B cell (primary cell): ENCODE results near the gene EFNA2. TPM values are rescaled to one million over a fixed set of nuclear protein-coding genes. Genes with fewer than 3 reads are reported as not detected.

Experiments
- ATAC-seq: fragments of 200-7000 bp; cut with Tn5 transposase; one replicate; pipeline ENCODE4 v1.10.0; 2021; ENCODE audit warnings: low read depth, mild to moderate bottlenecking, moderate number of reproducible peaks, moderate library complexity
- CTCF ChIA-PET: fragments of 350-600 bp; sonication (Branson Sonifier 250); formaldehyde crosslinking; loops from one replicate; lab custom pipeline; 2021; ENCODE audit warnings: antibody characterized with exemption, inconsistent platforms; lab: Charles Lee
- POLR2A ChIA-PET: fragments of 350-600 bp; sonication (Branson Sonifier 250); formaldehyde crosslinking; loops from one replicate; lab custom pipeline; 2021; ENCODE audit warnings: antibody characterized with exemption; lab: Charles Lee
- DNase-seq: peaks from one replicate; pipeline ENCODE4 v3.0.0; 2013
- H2AFZ ChIP-seq: 2 replicates; pipeline ENCODE4 v1.6.1; 2012; ENCODE audit warnings: mild to moderate bottlenecking, low read depth, low read length; ENCODE audit not compliant: insufficient read depth, poor library complexity, severe bottlenecking
- H3K27ac ChIP-seq, 2 donors: 1 replicate in 1 of 2; 2 replicates in 1 of 2; pipeline ENCODE4 v1.5.1; 2012 to 2013; ENCODE audit warnings: low read length in 2 of 2, mild to moderate bottlenecking in 2 of 2, moderate library complexity in 1 of 2
- H3K27me3 ChIP-seq, 4 experiments: fragments of 200-600 bp in 1 of 4; sonication (generic) in 1 of 4; replicated peaks in 1 of 4; 1 replicate in 2 of 4; 2 replicates in 2 of 4; pipeline versions ENCODE4 v1.6.1 to v1.7.0; 2013 to 2016; ENCODE audit warnings: low read length in 3 of 4, mild to moderate bottlenecking in 2 of 4, mixed read lengths in 1 of 4, moderate library complexity in 1 of 4; ENCODE audit not compliant: insufficient read depth in 4 of 4, control insufficient read depth in 3 of 4; ENCODE audit errors: control extremely low read depth in 1 of 4
- H3K36me3 ChIP-seq, 2 experiments: replicated peaks in 1 of 2; 1 replicate in 1 of 2; 2 replicates in 1 of 2; pipeline versions ENCODE4 v1.6.1 to v1.7.1; 2013; ENCODE audit warnings: low read length in 1 of 2; ENCODE audit not compliant: insufficient read depth in 2 of 2, control insufficient read depth in 1 of 2; ENCODE audit errors: control extremely low read depth in 1 of 2, extremely low read depth in 1 of 2
- H3K4me1 ChIP-seq, 2 donors: fragments of 200-600 bp in 1 of 2; sonication (generic) in 1 of 2; 1 replicate in 1 of 2; 2 replicates in 1 of 2; pipeline versions ENCODE4 v1.5.1 to v1.6.1; 2013 to 2017; ENCODE audit warnings: low read length in 2 of 2; ENCODE audit not compliant: control insufficient read depth in 2 of 2, insufficient read depth in 2 of 2
- H3K4me2 ChIP-seq: replicated peaks from 2 replicates; pipeline ENCODE3; 2012; ENCODE audit warnings: mild to moderate bottlenecking, low read depth, low read length; ENCODE audit not compliant: poor library complexity, severe bottlenecking
- H3K4me3 ChIP-seq, 5 experiments: fragments of 200-600 bp in 1 of 5; sonication (generic) in 1 of 5; 1 replicate in 3 of 5; 2 replicates in 2 of 5; pipeline versions ENCODE4 v1.5.1 to v1.7.0; 2011 to 2016; ENCODE audit warnings: low read length in 4 of 5, mild to moderate bottlenecking in 4 of 5, low read depth in 2 of 5, control low read depth in 1 of 5, moderate library complexity in 1 of 5; ENCODE audit not compliant: insufficient read depth in 1 of 5; ENCODE audit errors: control extremely low read depth in 1 of 5, extremely low read depth in 1 of 5
- H3K79me2 ChIP-seq: fragments of 200-600 bp; sonication (generic); one replicate; pipeline ENCODE4 v1.6.0; 2016; ENCODE audit warnings: low read length; ENCODE audit not compliant: control insufficient read depth, insufficient read depth
- H3K9ac ChIP-seq: fragments of 200-600 bp; sonication (generic); 2 replicates; pipeline ENCODE4 v1.6.1; 2017; ENCODE audit warnings: mild to moderate bottlenecking, low read length, moderate library complexity
- H3K9me3 ChIP-seq, 3 donors: one replicate each; pipeline versions ENCODE4 v1.6.1 to v1.7.1; 2013; ENCODE audit warnings: low read length in 2 of 3; ENCODE audit not compliant: control insufficient read depth in 2 of 3, insufficient read depth in 1 of 3; ENCODE audit errors: control extremely low read depth in 1 of 3
- H4K20me1 ChIP-seq: 2 replicates; pipeline ENCODE4 v1.6.0; 2012; ENCODE audit warnings: mild to moderate bottlenecking, low read length; ENCODE audit not compliant: insufficient read depth, control insufficient read depth, poor library complexity, severe bottlenecking
- H3K27ac Mint-ChIP-seq: one replicate; pipeline ENCODE4 v1.8.0; 2021; ENCODE audit warnings: mixed read lengths
- H3K27me3 Mint-ChIP-seq: one replicate; pipeline ENCODE4 v1.8.0; 2021; ENCODE audit warnings: mixed read lengths
- H3K4me1 Mint-ChIP-seq: one replicate; pipeline ENCODE4 v1.8.0; 2021; ENCODE audit warnings: mixed read lengths
- H3K4me3 Mint-ChIP-seq: one replicate; pipeline ENCODE4 v1.8.0; 2021; ENCODE audit warnings: mixed read lengths
- H3K9me3 Mint-ChIP-seq: one replicate; pipeline ENCODE4 v1.8.0; 2022; ENCODE audit warnings: mixed read lengths; ENCODE audit not compliant: insufficient read depth
- EZH2 ChIP-seq: IDR thresholded peaks from 2 replicates; pipeline ENCODE4 v1.6.1; 2012; ENCODE audit warnings: borderline replicate concordance, low read depth, mild to moderate bottlenecking, moderate library complexity, low read length; ENCODE audit not compliant: insufficient read depth, poor library complexity, severe bottlenecking
- WGBS: methylation state at CpG from one replicate; pipeline ENCODE4 v1.1.5; 2013; ENCODE audit warnings: missing lambda C conversion rate; ENCODE audit not compliant: insufficient coverage; 5-methylcytosine and 5-hydroxymethylcytosine counted together
- intact Hi-C: fragments of 100-400 bp; cut with micrococcal nuclease; formaldehyde crosslinking; loops from one replicate; pipeline ENCODE4 v1.10.0; 2022
- polyA plus RNA-seq: library from polyadenylated mRNA; depleted of rRNA; stranded (reverse); fragments of >200 nt; gene quantifications from 2 replicates; pipeline ENCODE4 v1.2.3, GENCODE V29; 2012
- total RNA-seq, 2 donors: library from RNA; stranded (reverse); fragments of 120-200 nt in 1 of 2; gene quantifications; 1 replicate in 1 of 2; 2 replicates in 1 of 2; pipeline versions ENCODE4 v1.2.3 to v1.2.4, GENCODE V29; 2013 to 2022
- TF ChIP-seq, protein P1 (sequence below): fragments of 200-600 bp; IDR thresholded peaks from one replicate; pipeline ENCODE4 v1.8.0; 2022; ENCODE audit warnings: antibody characterized with exemption, mild to moderate bottlenecking

Gene EFNA2
- total and polyA plus RNA-seq, 2 donors (not counting 1 experiment from before 2014, with no cell fraction given) = not detected

DNA sequence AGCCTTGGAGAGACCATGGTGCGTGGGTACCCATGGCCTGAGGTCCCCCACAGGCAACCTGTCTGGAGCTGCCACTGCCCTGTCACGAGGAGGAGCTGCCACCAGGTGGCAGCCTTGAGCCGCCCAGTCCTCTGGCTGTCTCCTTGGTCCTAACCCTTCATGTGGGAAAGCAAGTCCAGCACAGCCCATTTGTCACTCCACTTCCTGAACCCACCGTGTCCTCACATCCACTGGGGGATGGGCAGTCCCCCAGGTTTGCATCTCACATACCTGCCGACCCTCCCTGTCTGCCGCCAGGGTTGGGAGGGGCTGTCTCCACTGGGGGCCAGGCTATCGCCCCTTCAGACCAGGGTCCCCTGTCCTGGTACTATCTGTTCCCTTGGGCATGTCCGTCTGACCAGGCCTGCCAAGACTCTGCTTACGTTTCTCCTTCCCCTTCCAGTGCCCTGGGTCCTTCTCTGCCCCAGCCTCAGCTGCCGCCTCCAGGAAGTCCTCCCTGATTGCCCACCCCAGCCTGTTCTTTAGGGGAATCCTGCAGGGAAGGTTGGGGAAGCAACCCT, 5.8 kb upstream of the EFNA2 start:
- Histone ChIP-seq H3K9ac (no peak overlapping the region), H3K4me1 (peaks cover 13 to 20% of the 10 kb centered on the region in 2 donors), H4K20me1 (peaks cover 42% of the 10 kb centered on the region), H3K27ac (no peak overlapping the region), H3K4me2 (no peak overlapping the region), H2AFZ (no peak overlapping the region), H3K9me3 (peaks cover 0 to 2% (median 0%) of the 10 kb centered on the region in 3 donors), H3K36me3 (peaks cover 0 to 17% of the 10 kb centered on the region in 2 experiments), H3K4me3 (no peak overlapping the region), H3K79me2 (peaks cover 32% of the 10 kb centered on the region), H3K27me3 (peaks cover 0 to 18% (median 9%) of the 10 kb centered on the region in 4 experiments)
- Mint-ChIP-seq H3K27me3 (peaks cover 9% of the 10 kb centered on the region), H3K4me3 (no peak overlapping the region), H3K9me3 (no peaks in the 10 kb centered on the region), H3K4me1 (peaks cover 23% of the 10 kb centered on the region), H3K27ac (peak overlapping the region; percentile 83)
- TF ChIP-seq, protein P1, sequence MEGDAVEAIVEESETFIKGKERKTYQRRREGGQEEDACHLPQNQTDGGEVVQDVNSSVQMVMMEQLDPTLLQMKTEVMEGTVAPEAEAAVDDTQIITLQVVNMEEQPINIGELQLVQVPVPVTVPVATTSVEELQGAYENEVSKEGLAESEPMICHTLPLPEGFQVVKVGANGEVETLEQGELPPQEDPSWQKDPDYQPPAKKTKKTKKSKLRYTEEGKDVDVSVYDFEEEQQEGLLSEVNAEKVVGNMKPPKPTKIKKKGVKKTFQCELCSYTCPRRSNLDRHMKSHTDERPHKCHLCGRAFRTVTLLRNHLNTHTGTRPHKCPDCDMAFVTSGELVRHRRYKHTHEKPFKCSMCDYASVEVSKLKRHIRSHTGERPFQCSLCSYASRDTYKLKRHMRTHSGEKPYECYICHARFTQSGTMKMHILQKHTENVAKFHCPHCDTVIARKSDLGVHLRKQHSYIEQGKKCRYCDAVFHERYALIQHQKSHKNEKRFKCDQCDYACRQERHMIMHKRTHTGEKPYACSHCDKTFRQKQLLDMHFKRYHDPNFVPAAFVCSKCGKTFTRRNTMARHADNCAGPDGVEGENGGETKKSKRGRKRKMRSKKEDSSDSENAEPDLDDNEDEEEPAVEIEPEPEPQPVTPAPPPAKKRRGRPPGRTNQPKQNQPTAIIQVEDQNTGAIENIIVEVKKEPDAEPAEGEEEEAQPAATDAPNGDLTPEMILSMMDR = peak; percentile 94
- TF ChIP-seq EZH2 = no peak
- peak; percentile 88 for DNase-seq
- ChIA-PET CTCF (interaction anchor here (0.8 to 2.4 kb wide), 16 partner anchors 11 to 546 kb away, joined by 3 to 37 read pairs (median 4); partner anchors contain the start of genes CIRBP and WDR18), POLR2A (interaction anchor here (0.5 to 1.0 kb wide), 6 partner anchors 11 to 279 kb away, joined by 3 to 8 read pairs (median 4); partner anchors contain the start of genes CIRBP and NDUFS7)
- peak; percentile 11 for ATAC-seq
- intact Hi-C loops = loop anchor here (1.0 to 2.0 kb wide), 3 partner anchors 65 to 127 kb away; partner anchors contain the start of gene DAZAP1
- 36% methylated on average over 9 of the region's 10 CpGs for WGBS
